HL-60/S4 treated with phorbol 12-myristate 13-acetate at 8.2 ng/mL for 4 days and 3 days (cell line): ENCODE measurements around the gene NPRL2.

Experiments used
- in situ Hi-C: fragments of 300-500 bp; cut with MboI; formaldehyde crosslinking; loops from 2 replicates; pipeline ENCODE4 v1.15.0; 2022; ENCODE audit warnings: low sequenced_read_pairs

Gene NPRL2

GRCh38 chr3:50327943-50328691 is 22.5 kb downstream of the NPRL2 start, which contains the start of gene TUSC2:
TUSC2 (minus strand) TSS chr3:50328223; CDS start chr3:50328099, 124 bp downstream.
- in situ Hi-C loops = no loop called here

- in situ Hi-C loops = no loop called here
Measured at GRCh38 chr3:50327129-50327528, 23.4 kb downstream of the NPRL2 start.

GRCh38 chr3:50326182-50326541 is 24.4 kb downstream of the NPRL2 start:
- in situ Hi-C loops = no loop called here

DNA sequence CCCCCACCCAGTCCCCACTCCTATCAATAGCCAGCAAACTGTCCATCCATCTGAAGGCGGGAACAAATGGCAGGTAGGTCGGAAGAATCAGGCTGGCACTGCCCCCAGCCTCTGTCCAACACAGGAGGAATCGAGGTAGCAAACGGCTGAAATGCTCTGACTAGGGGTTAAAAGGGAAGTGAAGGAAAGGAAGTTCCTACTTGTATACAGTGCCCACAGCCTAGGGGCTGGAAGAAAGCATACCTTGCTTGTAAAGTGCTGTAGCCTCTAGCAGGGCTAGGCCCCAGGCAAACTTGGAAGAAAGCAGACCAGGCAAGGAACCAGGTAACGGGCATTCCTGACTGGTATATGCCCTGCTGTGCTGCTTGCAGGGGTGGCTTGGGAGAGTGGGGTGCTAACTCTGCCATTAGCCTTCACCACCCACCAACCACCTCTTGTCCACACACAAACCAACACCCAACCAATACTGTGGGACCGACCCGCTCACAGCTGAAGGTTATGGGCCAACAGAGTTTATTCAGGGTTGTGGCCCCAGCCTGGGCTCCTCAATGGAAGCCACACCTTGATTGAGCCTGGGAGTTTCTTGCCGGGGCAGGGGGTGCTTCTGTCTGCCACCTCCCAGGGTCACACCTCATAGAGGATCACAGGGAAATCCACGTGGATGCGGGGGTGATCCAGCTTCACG is 24.9 kb downstream of the NPRL2 start:
- in situ Hi-C loops = no loop called here

- in situ Hi-C loops = no loop called here
Measured at GRCh38 chr3:50325113-50325480, 25.5 kb downstream of the NPRL2 start.

- in situ Hi-C loops = no loop called here
Measured at GRCh38 chr3:50324351-50325112, 26.0 kb downstream of the NPRL2 start.

GRCh38 chr3:50323614-50324199 is 26.9 kb downstream of the NPRL2 start:
- in situ Hi-C loops = no loop called here

DNA sequence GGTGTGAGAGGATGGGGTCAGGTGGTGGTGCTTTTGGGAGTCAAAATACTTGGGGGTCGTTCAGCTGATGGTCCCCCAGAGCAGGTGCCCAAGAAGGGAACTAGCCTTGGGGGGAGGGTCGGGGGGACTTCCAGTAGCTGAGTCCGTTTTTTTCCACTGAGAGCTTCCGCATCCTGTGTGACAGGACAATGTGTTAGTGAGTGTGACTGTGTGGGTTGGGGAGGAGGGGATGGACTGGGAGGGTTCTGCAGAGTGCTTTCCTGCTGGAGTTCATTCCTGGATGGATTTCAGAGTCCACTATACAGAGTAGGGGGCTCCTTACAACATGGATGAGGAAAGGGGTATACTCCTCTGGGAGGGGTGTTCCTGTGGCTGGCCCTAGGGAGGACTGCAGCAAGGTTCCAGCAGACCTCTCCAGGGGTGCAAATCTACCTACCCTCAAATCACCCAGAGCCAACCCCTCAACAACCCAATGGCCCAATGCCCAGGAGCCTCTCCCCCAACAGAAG is 27.4 kb downstream of the NPRL2 start:
- in situ Hi-C loops = no loop called here

DNA sequence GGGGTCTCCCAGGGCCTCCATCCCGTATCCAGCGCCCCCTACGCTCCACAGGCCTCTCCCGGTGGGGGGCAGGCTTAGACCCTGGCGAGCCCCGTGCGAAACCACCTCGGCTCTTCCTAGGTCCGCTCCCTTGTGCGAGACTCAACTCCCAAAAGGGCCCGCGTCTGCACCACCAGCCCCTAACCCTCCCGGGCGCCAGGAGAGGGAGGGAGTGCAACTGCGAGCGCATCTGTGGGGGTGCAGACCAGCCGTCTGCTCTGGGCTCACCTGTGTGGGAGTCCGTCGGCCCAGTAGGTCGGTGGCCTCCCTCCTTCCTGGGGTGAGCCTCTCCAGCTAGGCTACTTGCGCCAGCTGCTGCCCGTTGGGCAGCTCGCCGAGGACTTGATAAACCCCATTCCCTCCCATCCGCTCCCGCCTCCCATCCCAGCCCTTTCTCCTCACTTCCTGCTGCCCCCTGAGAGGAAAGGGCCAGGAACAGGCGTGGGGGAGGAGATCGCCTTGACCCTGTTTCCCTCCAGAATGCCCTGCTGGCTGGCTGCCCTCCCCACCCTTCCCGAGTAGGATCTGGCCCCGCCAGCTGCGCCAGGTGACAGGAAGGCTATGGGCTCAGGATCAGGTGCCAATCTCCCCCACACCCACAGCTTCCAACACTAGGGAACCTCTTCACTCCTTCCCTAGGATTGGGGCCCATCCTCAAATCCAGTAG is 28.0 kb downstream of the NPRL2 start, which contains the start of gene HYAL2:
TSS of gene HYAL2 (minus strand) at position 360 of the 706 bp plus-strand sequence. CDS start 2,256 bp downstream, outside the sequence.
- in situ Hi-C loops = no loop called here

DNA sequence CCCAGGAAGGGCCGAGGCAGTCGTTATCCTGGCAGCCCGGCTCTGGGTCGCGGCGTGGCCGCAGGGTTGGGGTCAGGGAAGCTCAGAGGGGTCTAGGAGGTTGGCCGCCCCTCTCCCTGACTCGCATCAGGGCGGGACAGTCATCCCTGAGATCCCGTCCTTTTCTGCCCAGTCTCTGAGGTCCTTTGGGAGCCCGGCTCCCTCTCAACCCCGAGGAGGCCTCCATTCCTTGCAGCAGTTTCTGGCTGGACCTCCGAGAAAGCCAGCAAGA is 28.5 kb downstream of the NPRL2 start:
- in situ Hi-C loops = no loop called here

DNA sequence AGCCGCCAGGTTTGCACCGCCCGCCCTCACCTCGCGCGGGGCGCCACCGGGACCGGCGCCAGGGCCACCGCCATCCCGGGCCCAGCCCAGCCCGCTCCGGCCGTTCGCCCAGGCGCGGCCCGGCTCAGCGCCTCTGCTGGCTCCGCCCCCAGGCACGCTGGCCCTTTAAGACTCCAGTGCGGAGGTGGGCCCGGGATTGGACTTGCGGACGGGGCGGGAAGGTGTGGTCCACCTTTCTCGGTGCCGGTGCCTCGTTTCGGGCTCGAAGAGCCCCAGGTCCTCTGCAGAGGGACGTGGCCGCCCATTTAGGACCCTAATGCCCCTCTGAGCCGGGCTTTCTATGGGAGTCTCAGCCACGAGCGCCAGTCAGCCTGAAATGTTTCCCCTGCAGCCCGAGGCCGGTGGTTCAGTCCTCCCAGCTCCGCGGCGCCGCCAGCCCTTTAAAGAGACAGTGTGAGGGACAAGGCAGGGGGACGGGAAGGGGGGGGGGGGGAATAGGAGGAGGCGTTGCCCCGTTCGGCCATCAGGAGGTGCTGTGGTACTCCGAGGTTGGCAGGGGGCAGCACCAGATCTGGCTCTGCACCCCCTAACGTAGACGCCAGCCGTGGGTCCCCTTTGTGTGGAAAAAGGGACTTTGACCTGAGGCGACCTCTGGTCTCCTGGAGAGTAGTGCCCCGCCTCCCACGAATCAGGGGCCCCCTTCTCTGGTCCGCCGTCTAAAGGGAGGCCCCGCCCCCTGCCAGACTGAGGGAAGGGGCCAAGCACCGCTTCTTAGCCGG is 29.1 kb downstream of the NPRL2 start:
- in situ Hi-C loops = no loop called here

DNA sequence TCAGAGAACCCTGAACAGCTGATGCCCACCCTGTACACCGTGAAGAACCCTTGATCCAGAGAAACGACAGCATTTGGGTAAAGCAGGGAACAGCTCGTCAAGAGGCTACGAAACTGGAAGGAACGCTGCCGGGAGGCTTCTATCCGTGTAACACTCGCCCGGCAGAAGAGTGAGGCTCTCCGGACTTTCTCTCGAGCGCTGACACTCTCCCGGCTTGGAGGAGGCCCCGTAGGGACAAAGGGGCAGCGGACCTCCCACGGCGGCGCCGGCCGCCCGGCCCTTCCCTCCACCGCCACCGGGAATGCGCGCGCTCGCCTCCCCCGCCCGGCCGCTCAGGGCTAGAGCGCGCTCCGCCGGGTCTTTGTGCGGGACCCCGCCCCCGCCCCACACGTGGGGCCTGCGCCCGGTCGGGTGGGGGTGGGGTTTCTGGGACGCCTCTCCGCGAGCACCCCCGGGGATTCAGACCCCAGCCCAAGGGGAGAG is 29.7 kb downstream of the NPRL2 start:
- in situ Hi-C loops = no loop called here

- in situ Hi-C loops = no loop called here
Measured at GRCh38 chr3:50319894-50320625, 30.5 kb downstream of the NPRL2 start.

GRCh38 chr3:50319181-50319893 is 31.2 kb downstream of the NPRL2 start:
- in situ Hi-C loops = no loop called here

- in situ Hi-C loops = no loop called here
Measured at GRCh38 chr3:50318615-50319014, 32.0 kb downstream of the NPRL2 start.

DNA sequence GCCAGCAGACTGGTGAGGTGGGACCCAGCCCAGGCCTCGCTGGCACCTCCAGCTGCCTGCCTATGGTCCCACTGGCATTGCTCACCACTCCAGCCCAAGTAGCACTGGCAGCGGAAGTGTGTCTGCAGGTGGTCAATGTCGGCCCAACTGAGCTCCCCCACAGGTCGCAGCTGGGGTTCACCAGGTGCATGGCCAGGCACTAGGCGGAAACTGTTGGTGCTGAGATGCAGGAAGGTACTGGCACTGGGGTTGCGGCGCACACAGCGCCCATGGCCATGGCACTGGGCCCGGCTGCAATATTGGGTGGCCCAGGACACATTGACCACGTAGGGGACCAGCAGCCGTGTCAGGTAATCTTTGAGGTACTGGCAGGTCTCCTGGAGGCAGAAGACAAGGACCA is 32.4 kb downstream of the NPRL2 start:
- in situ Hi-C loops = no loop called here

DNA sequence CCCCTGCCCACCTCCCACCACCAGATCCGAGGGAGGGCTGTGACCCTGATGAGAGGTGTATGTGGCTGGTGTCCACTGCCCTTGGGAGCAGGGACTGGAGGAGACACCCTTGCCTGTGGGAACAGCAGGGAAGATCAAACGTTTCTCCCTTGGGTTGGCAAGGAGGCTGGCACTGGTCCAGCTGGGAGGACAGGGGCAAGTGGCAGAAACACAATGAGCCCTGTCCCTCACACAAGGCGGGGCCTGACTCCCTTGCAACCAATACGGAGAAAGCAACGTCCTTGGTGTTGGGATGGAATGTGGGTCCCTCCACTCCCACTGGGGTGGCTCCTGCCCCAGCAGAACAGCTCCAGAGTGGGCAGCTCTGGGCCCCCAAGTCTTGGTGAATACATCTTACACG is 33.3 kb downstream of the NPRL2 start:
- in situ Hi-C loops = no loop called here

- in situ Hi-C loops = no loop called here
Measured at GRCh38 chr3:50316657-50317242, 33.8 kb downstream of the NPRL2 start.
